ENCODE data around the gene NPW. TPM values are rescaled to one million over a fixed set of nuclear protein-coding genes. Genes with fewer than 3 reads are reported as not detected.

NPW gene
- total RNA-seq, 1 experiment from 2014 or later, result 7.1 TPM

GRCh38 chr16:1998360-1998835 is 21.2 kb upstream of the NPW start:
- H3K18ac ChIP-seq (ENCODE audit: insufficient read length, low read depth, low read length), result no peak overlapping the region
- H3K9me3 ChIP-seq (ENCODE audit: control insufficient read depth, low read depth, low read length), result no peaks in the 10 kb centered on the region
- no peak overlapping the region for H3K56ac ChIP-seq (ENCODE audit: insufficient read length, low read depth, low read length)
- no peak overlapping the region for H2BK5ac ChIP-seq (ENCODE audit: insufficient read length, low read length)
- H3T11ph ChIP-seq (ENCODE audit: low read length), result no peak overlapping the region
- no peaks in the 10 kb centered on the region for H4K20me1 ChIP-seq (ENCODE audit: control insufficient read depth, insufficient read depth, insufficient read length)
- H3K4me2 ChIP-seq (ENCODE audit: insufficient read depth, insufficient read length, low read length), result no peak overlapping the region
- no peak overlapping the region for H4K8ac ChIP-seq (replicated peaks; ENCODE audit: insufficient read length, low read depth, low read length)
- H2AK5ac ChIP-seq (ENCODE audit: insufficient read length, low read length), result no peak overlapping the region
- no peak overlapping the region for H2BK12ac ChIP-seq (ENCODE audit: insufficient read length, low read depth, low read length)
- no peaks in the 10 kb centered on the region for H3K79me2 ChIP-seq (ENCODE audit: insufficient read depth, low read length)
- H2BK20ac ChIP-seq (ENCODE audit: low read depth, low read length, poor library complexity, severe bottlenecking), result no peak overlapping the region
- no peak overlapping the region for H3K14ac ChIP-seq (ENCODE audit: insufficient read depth, low read length)
- H3K4me1 ChIP-seq (ENCODE audit: insufficient read depth, low read length), result no peaks in the 10 kb centered on the region
- H4K5ac ChIP-seq (ENCODE audit: insufficient read length, low read depth, low read length), result no peak overlapping the region
- Mint-ChIP-seq H3K4me1 (no peaks in the 10 kb centered on the region), H3K9me3 (no peaks in the 10 kb centered on the region), H3K27me3 (ENCODE audit: low read depth) (peaks cover 5% of the 10 kb centered on the region; the same call in 1 of the 2 replicates), H3K4me3 (no peak overlapping the region), H3K36me3 (ENCODE audit: insufficient read depth in 1 of 3, low read depth in 3 of 3) (peaks cover 18 to 48% (median 44%) of the 10 kb centered on the region in 3 experiments), H3K27ac (no peak overlapping the region; a peak in 1 of 7 replicates)
- H2AFZ ChIP-seq (ENCODE audit: low read length), result no peak overlapping the region
- TF ChIP-seq CTCF (conservative IDR thresholded peaks at IDR 0.05), result no peak
- H3K27me3 ChIP-seq (ENCODE audit: insufficient read depth, low read length), result no peaks in the 10 kb centered on the region
- peaks cover 3% of the 10 kb centered on the region for H3K79me1 ChIP-seq (ENCODE audit: insufficient read depth, low read depth, low read length, poor library complexity, severe bottlenecking)
- DNase-seq, result no peak
- no peak overlapping the region for H2BK120ac ChIP-seq (ENCODE audit: low read depth, low read length, poor library complexity, severe bottlenecking)
- no peak overlapping the region for H4K91ac ChIP-seq (ENCODE audit: insufficient read length, low read depth, low read length)
- no CpG with 5 or more reads among the region's 27 CpGs for WGBS (ENCODE audit: extremely low coverage, insufficient read length, low lambda C conversion rate)
- no peak overlapping the region for H3K23ac ChIP-seq (ENCODE audit: insufficient read length, low read depth, low read length)
- no peak overlapping the region for H3K9ac ChIP-seq (ENCODE audit: extremely low read depth, insufficient read length, low read length)
- no peak overlapping the region for H2BK15ac ChIP-seq (ENCODE audit: low read depth, low read length)
- H3K27ac ChIP-seq (ENCODE audit: insufficient read length, low read depth, low read length), result no peak overlapping the region
- H3K23me2 ChIP-seq (ENCODE audit: insufficient read length, low read depth, low read length, poor library complexity, severe bottlenecking), result no peaks in the 10 kb centered on the region
- no peak overlapping the region for H3K4ac ChIP-seq (ENCODE audit: low read depth, low read length)

Data from H9 (cell line).